Erythroblast (primary cell): ENCODE data around the gene SPATA6L.

Source experiments
- GATA1 ChIP-seq: IDR thresholded peaks from 2 replicates; pipeline ENCODE4 v1.6.1; 2011; ENCODE audit warnings: low read depth, mild to moderate bottlenecking, control low read depth, low read length, moderate library complexity
- POLR2A ChIP-seq: IDR thresholded peaks from 2 replicates; pipeline ENCODE4 v1.6.1; 2011; ENCODE audit warnings: mild to moderate bottlenecking, low read length

DNA sequence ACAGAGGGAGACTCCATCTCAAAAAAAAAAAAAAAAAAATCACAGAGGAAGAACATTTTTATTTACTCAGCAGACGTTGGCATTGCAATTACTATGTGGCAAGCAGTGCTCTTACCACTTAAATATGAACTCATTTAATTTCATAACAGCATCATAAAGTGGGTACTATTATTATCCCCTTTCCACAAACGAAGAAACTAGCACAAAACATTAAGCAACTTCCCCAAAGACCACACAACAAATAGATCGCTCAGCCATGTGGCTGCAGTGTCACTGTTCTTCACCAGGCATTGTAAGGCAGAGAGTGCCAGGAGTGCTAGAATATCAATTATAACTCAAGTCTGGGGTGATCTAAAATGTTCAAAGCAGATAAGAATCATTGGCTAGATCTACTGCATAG is 74.0 kb downstream of the SPATA6L start:
- TF ChIP-seq POLR2A (no peak), GATA1 (no peak)
